Brain microvascular endothelial cell (primary cell): ENCODE measurements around the gene TCAP.

Experiments used
- DNase-seq: peaks from one replicate; pipeline ENCODE4 v3.0.0-alpha.2; 2020
- H3K27ac ChIP-seq: fragments of 250-450 bp; sonication (Bioruptor Pico); 2 replicates; pipeline ENCODE4 v1.5.1; 2020; ENCODE audit warnings: mild to moderate bottlenecking, moderate library complexity
- H3K27me3 ChIP-seq: fragments of 250-450 bp; sonication (Bioruptor Pico); replicated peaks from 2 replicates; pipeline ENCODE4 v1.5.1; 2020; ENCODE audit warnings: mild to moderate bottlenecking
- H3K36me3 ChIP-seq: fragments of 250-450 bp; sonication (Bioruptor Pico); replicated peaks from 2 replicates; pipeline ENCODE4 v1.5.1; 2020; ENCODE audit warnings: mild to moderate bottlenecking
- H3K4me3 ChIP-seq: 2 replicates; pipeline ENCODE4 v1.5.1; 2011; ENCODE audit warnings: low read depth, mild to moderate bottlenecking, control low read depth, low read length, moderate library complexity
- in situ Hi-C: cut with HindIII; loops from 2 replicates; pipeline ENCODE4 v1.10.0; 2017; ENCODE audit warnings: low sequenced_read_pairs, low pct_ligation_motif_present
- TF ChIP-seq, protein P1 (sequence below): IDR thresholded peaks from 2 replicates; pipeline ENCODE4 v1.5.1; 2011; ENCODE audit warnings: low read depth, mild to moderate bottlenecking, moderate library complexity, low read length, control low read depth, inconsistent platforms; ENCODE audit errors: missing control alignments

Gene TCAP

DNA sequence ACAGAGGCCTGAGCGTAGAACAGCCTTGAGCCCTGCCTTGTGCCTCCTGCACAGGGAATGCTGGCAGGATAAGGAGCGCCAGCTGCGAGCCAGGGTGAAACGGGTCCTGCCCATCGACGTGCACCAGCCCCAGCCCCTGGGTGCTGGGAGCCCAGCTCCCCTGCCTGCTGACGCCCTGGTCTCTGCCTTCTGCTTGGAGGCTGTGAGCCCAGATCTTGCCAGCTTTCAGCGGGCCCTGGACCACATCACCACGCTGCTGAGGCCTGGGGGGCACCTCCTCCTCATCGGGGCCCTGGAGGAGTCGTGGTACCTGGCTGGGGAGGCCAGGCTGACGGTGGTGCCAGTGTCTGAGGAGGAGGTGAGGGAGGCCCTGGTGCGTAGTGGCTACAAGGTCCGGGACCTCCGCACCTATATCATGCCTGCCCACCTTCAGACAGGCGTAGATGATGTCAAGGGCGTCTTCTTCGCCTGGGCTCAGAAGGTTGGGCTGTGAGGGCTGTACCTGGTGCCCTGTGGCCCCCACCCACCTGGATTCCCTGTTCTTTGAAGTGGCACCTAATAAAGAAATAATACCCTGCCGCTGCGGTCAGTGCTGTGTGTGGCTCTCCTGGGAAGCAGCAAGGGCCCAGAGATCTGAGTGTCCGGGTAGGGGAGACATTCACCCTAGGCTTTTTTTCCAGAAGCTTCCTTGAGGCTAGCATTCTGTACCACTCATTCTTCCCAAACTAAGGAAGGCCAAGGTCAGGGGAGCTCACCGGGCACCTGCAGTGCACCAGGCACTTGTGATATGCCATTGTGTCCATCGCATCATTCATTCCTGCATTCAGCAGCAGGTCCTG lies 5.0 kb downstream of the TCAP start:
- H3K27me3 ChIP-seq, result peaks cover 16% of the 10 kb centered on the region
- no peak overlapping the region for H3K27ac ChIP-seq
- DNase-seq, result no peak
- in situ Hi-C loops, result no loop called here
- H3K36me3 ChIP-seq, result no peaks in the 10 kb centered on the region
- TF ChIP-seq, protein P1, sequence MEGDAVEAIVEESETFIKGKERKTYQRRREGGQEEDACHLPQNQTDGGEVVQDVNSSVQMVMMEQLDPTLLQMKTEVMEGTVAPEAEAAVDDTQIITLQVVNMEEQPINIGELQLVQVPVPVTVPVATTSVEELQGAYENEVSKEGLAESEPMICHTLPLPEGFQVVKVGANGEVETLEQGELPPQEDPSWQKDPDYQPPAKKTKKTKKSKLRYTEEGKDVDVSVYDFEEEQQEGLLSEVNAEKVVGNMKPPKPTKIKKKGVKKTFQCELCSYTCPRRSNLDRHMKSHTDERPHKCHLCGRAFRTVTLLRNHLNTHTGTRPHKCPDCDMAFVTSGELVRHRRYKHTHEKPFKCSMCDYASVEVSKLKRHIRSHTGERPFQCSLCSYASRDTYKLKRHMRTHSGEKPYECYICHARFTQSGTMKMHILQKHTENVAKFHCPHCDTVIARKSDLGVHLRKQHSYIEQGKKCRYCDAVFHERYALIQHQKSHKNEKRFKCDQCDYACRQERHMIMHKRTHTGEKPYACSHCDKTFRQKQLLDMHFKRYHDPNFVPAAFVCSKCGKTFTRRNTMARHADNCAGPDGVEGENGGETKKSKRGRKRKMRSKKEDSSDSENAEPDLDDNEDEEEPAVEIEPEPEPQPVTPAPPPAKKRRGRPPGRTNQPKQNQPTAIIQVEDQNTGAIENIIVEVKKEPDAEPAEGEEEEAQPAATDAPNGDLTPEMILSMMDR, result no peak
- H3K4me3 ChIP-seq, result no peak overlapping the region

DNA sequence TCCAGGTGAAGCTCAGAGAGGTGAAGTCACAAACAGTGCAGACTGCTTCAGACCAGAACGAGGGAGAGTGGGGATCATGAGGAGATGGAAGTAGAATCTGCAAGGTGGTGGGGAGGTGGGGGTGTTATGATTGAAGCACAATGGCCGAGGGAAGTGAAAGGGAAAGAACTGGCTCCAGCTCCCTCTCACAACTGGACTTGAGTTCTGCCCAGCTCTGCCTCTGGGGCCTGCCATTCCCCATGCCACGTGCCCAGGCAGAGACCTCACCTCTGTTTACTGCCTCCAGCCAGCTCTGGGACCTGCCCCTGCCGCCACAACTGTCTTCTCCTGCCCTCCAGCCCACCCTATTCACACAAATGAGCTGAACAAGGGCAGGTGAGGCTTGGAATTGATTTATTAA lies 5.6 kb downstream of the TCAP start:
- TF ChIP-seq, protein P1, result no peak
- H3K27me3 ChIP-seq, result peaks cover 16% of the 10 kb centered on the region
- H3K27ac ChIP-seq, result no peak overlapping the region
- no peak for DNase-seq
- in situ Hi-C loops, result no loop called here
- no peak overlapping the region for H3K4me3 ChIP-seq
- H3K36me3 ChIP-seq, result no peaks in the 10 kb centered on the region

DNA sequence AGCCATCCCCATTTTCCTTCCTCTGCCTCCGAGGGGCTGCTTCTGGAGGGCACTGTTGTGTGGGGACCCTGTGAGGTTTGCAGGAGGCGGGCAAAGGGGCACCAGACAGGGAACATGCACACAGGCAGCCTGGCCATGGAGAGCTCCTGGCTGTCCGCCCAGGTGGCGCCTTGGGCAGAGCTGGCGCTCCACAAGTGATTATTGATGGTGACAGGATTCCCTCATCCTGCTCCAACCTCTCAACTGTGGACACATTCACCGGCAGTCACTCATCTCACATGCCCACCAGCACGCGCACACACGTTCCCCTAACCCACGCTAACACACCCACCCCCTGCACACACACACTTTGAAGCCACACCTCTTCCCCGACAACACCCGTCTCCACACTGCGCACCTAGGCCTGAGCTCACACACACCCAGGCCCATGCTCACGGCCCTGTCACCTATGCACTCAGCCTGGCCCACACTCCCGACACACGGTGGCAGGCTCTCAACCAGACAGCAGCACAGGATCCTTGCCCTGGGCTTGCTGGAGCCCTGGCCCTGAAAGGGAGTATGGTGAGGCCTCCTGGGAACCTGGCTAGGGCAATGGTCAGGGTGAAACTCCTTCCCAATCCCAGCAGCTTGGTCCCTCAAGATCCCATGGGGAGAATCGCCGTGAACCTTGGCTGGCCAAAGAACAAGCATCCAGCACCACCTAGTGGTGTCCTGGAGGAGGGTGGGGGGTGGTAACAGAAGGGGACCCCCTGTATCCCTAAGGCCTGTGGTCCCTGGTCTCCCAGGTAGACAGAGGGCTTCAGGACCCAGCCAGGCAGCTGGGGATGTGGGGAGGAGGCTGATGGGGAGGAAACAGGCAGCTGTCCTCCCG lies 6.7 kb downstream of the TCAP start:
- Histone ChIP-seq H3K4me3 (no peak overlapping the region), H3K27ac (no peak overlapping the region), H3K27me3 (peaks cover 13% of the 10 kb centered on the region), H3K36me3 (no peaks in the 10 kb centered on the region)
- TF ChIP-seq, protein P1, result peak; percentile 82
- peak; percentile 28 for DNase-seq
- in situ Hi-C loops, result no loop called here

DNA sequence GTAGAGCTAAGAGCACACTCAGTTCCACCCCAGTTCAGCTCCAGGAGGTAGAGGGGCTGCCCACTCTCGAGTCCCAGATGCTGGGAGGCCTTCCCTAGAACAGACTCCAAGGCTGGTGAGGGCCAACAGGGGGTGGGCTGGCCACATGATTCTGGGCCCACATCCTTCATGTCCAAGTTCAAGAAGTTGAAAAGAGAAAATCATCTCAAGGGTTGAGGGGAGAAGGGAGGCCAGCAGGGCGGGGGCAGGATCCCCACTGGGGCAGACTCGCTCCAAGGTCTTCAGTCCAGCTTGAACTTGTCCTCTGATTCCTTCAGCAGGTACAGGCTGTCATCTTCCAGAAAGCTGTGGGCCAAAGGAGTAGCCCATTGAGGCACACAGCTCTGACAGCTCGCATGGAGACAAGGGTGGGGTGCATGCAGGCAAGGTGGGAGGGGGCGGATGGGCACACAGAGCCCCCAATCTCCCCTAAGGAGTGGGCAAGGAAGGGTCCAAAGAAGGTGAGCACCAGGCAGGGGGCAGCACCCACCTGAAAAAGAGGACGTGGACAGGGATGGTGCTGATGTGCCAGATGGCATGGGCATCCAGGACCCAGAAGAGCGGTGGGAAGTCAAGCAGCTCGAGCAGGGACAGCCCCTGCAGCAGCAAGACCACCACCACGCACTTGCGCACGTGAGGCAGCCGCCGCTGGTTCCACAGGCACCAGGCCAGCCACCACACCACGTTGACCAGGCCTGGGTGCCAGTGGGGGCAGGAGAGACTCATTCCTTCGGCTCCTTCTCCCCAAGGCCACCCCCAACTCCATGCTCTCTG lies 7.6 kb downstream of the TCAP start:
- no peak overlapping the region for H3K27ac ChIP-seq
- H3K36me3 ChIP-seq, result no peaks in the 10 kb centered on the region
- H3K4me3 ChIP-seq, result no peak overlapping the region
- TF ChIP-seq, protein P1, result no peak
- DNase-seq, result no peak
- peaks cover 7% of the 10 kb centered on the region for H3K27me3 ChIP-seq
- in situ Hi-C loops, result no loop called here

DNA sequence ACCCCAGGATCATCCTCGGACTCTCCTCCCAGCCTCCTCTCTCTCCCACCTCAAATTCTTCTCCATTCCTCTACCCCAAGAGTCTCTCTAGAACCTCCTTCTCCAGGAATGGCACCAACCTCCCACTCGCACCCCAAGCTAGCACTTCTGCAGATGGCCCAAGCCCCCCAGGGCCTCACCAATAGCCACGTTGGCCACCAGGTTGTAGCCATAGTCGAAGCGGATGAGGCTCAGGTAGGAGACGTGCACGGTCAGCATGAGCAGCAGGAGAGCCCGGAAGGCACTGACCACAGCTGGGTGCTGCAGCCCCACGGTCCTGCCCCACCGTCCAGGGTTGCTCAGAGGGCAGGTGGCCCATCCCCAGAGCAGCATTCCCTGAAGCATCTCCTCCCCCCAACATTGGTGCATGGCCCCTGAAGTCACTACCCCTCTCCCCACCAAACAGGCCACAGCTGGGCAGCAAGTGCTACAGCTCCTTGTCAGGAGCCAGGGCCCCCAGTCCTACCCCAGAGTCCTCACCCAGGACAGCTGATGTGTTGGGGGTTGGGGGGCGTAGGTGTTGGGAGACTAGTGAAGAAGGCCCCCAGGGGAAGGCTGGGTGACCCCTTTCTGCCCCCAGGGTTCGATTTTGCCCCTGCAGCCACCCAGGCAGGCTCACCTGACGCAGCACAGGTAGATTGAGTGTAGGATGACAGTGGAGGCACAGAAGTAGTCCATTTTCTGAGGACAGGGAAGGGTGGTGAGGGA lies 8.4 kb downstream of the TCAP start:
- H3K27ac ChIP-seq, result no peak overlapping the region
- in situ Hi-C loops, result no loop called here
- H3K27me3 ChIP-seq, result peaks cover 7% of the 10 kb centered on the region
- TF ChIP-seq, protein P1, result no peak
- no peak overlapping the region for H3K4me3 ChIP-seq
- no peak for DNase-seq
- no peaks in the 10 kb centered on the region for H3K36me3 ChIP-seq
